Neural cell (in vitro differentiated cells): ENCODE results near the gene ZNF85. TPM values are rescaled to one million over a fixed set of nuclear protein-coding genes. Genes with fewer than 3 reads are reported as not detected.
"Not testable (repeated sequence)": the region's sequence is repeated elsewhere in the genome, so short reads cannot be mapped to it uniquely, and the experiment has no call there.

Source experiments
- H2AFZ ChIP-seq: fragments of 200-600, 300-800 bp; sonication (generic), shearing (Covaris generic); 2 replicates; pipeline ENCODE4 v1.6.0; 2014; ENCODE audit warnings: low read depth, mild to moderate bottlenecking, antibody characterized with exemption, low read length, moderate library complexity
- H3F3A ChIP-seq: fragments of 200-600 bp; shearing (Covaris generic); 2 replicates; pipeline ENCODE4 v1.6.1; 2016; ENCODE audit warnings: mild to moderate bottlenecking, moderate library complexity, mixed read lengths, antibody characterized with exemption, low read length; ENCODE audit not compliant: insufficient read depth, poor library complexity, severe bottlenecking
- H3K27ac ChIP-seq: fragments of 200-600, 300-800 bp; sonication (generic), shearing (Covaris generic); 2 replicates; pipeline ENCODE4 v1.5.1; 2014; ENCODE audit warnings: mild to moderate bottlenecking, low read length, moderate library complexity
- H3K27me3 ChIP-seq: fragments of 300-800, 200-600 bp; sonication (generic), shearing (Covaris generic); 2 replicates; pipeline ENCODE4 v1.6.0; 2014; ENCODE audit warnings: mild to moderate bottlenecking, low read depth, low read length, moderate library complexity; ENCODE audit not compliant: insufficient read depth
- H3K36me3 ChIP-seq: fragments of 300-800, 200-600 bp; sonication (generic), shearing (Covaris generic); 2 replicates; pipeline ENCODE4 v1.5.1; 2014; ENCODE audit warnings: mild to moderate bottlenecking, antibody characterized with exemption, low read length, moderate library complexity; ENCODE audit not compliant: insufficient read depth
- H3K4me2 ChIP-seq: fragments of 300-800, 200-600 bp; sonication (generic), shearing (Covaris generic); 2 replicates; pipeline ENCODE4 v1.6.0; 2014; ENCODE audit warnings: mild to moderate bottlenecking, low read length
- H3K4me3 ChIP-seq: fragments of 300-800, 200-600 bp; sonication (generic), shearing (Covaris generic); 2 replicates; pipeline ENCODE4 v1.5.1; 2014; ENCODE audit warnings: mild to moderate bottlenecking, low read length, moderate library complexity
- H3K79me2 ChIP-seq: fragments of 200-600 bp; shearing (Covaris generic); replicated peaks from 2 replicates; pipeline ENCODE4 v1.6.0; 2014; ENCODE audit warnings: mild to moderate bottlenecking, low read length, moderate library complexity; ENCODE audit not compliant: insufficient read depth
- H3K9ac ChIP-seq: fragments of 300-800, 200-600 bp; sonication (generic), shearing (Covaris generic); 2 replicates; pipeline ENCODE4 v1.6.1; 2016; ENCODE audit warnings: mild to moderate bottlenecking, low read length, mixed read lengths
- H3K9me2 ChIP-seq: fragments of 200-600 bp; shearing (Covaris generic); 2 replicates; pipeline ENCODE4 v1.6.1; 2016; ENCODE audit warnings: mild to moderate bottlenecking, low read length, mixed read lengths; ENCODE audit not compliant: insufficient read depth
- H3K9me3 ChIP-seq: fragments of 200-600, 300-800 bp; sonication (generic), shearing (Covaris generic); 2 replicates; pipeline ENCODE4 v1.6.1; 2016; ENCODE audit warnings: mild to moderate bottlenecking, mixed run types, low read length, moderate library complexity, mixed read lengths
- H4K20me1 ChIP-seq: fragments of 200-600 bp; shearing (Covaris generic); 2 replicates; pipeline ENCODE4 v1.6.1; 2016; ENCODE audit warnings: mild to moderate bottlenecking, mixed run types; ENCODE audit not compliant: insufficient read depth
- CTCF ChIP-seq: fragments of 450-650 bp; IDR thresholded peaks from 2 replicates; pipeline ENCODE4 v1.5.1; 2014; ENCODE audit warnings: antibody characterized with exemption, mild to moderate bottlenecking, moderate library complexity; ENCODE audit not compliant: poor library complexity, severe bottlenecking
- EP300 ChIP-seq: fragments of 450-650 bp; conservative IDR thresholded peaks from 2 replicates; pipeline ENCODE4 v1.6.1; 2014; ENCODE audit warnings: antibody characterized with exemption, mild to moderate bottlenecking, moderate library complexity; ENCODE audit not compliant: poor library complexity, severe bottlenecking
- EZH2 ChIP-seq: fragments of 200-600, 300-800 bp; shearing (Covaris generic), sonication (generic); IDR thresholded peaks from 2 replicates; pipeline ENCODE4 v1.6.1; 2014; ENCODE audit warnings: antibody characterized with exemption, low read length, borderline replicate concordance, mild to moderate bottlenecking; ENCODE audit not compliant: insufficient read depth, poor library complexity, severe bottlenecking
- MXI1 ChIP-seq: fragments of 450-650 bp; conservative IDR thresholded peaks from 2 replicates; pipeline ENCODE4 v1.6.1; 2014; ENCODE audit warnings: antibody characterized with exemption, mild to moderate bottlenecking; ENCODE audit not compliant: poor library complexity, severe bottlenecking
- POLR2AphosphoS5 ChIP-seq: IDR thresholded peaks from 2 replicates; pipeline ENCODE4 v1.6.1; 2012
- RAD21 ChIP-seq: fragments of 450-650 bp; conservative IDR thresholded peaks from 2 replicates; pipeline ENCODE4 v1.6.1; 2014; ENCODE audit warnings: antibody characterized with exemption, mild to moderate bottlenecking, moderate library complexity
- REST ChIP-seq: IDR thresholded peaks from 2 replicates; pipeline ENCODE4 v1.6.1; 2012; ENCODE audit warnings: borderline replicate concordance
- SMC3 ChIP-seq: fragments of 450-650 bp; conservative IDR thresholded peaks from 2 replicates; pipeline ENCODE4 v1.6.1; 2014; ENCODE audit warnings: antibody characterized with exemption, mild to moderate bottlenecking, moderate library complexity; ENCODE audit not compliant: poor library complexity
- TAF1 ChIP-seq: IDR thresholded peaks from 2 replicates; pipeline ENCODE4 v1.6.1; 2012; ENCODE audit warnings: low read depth
- polyA plus RNA-seq: library from polyadenylated mRNA; depleted of rRNA; stranded (reverse); fragments of >200 nt; gene quantifications from 2 replicates; pipeline ENCODE4 v1.2.3, GENCODE V29; 2014

The ZNF85 gene
- polyA plus RNA-seq, 1 donor from 2014 or later: 18.8 TPM

- TF ChIP-seq RAD21 (no peak), POLR2AphosphoS5 (no peak), TAF1 (no peak), MXI1 (no peak), CTCF (no peak), REST (no peak), EZH2 (no peak), SMC3 (no peak), EP300 (no peak)
- Histone ChIP-seq H3K27ac (no peak overlapping the region), H3K9me3 (no peaks in the 10 kb centered on the region)
These were observed 46.4 kb downstream of the ZNF85 start for GRCh38 chr19:20969498-20969897.

GRCh38 chr19:20969898-20970297 lies 46.8 kb downstream of the ZNF85 start:
- TF ChIP-seq CTCF: no peak
- TF ChIP-seq TAF1: no peak
- TF ChIP-seq MXI1: no peak
- TF ChIP-seq REST: no peak
- TF ChIP-seq SMC3: no peak
- no peak for TF ChIP-seq RAD21
- Histone ChIP-seq H4K20me1 (no peaks in the 10 kb centered on the region), H3F3A (no peaks in the 10 kb centered on the region), H3K9me2 (no peaks in the 10 kb centered on the region), H3K27me3 (no peaks in the 10 kb centered on the region), H3K9me3 (no peaks in the 10 kb centered on the region), H3K27ac (no peak overlapping the region), H3K36me3 (no peaks in the 10 kb centered on the region), H3K4me3 (no peak overlapping the region), H2AFZ (no peak overlapping the region), H3K79me2 (no peaks in the 10 kb centered on the region), H3K4me2 (no peak overlapping the region), H3K9ac (no peak overlapping the region)

More at GRCh38 chr19:20969498-20969897, 46.4 kb downstream of the ZNF85 start:
- Histone ChIP-seq H4K20me1 (no peaks in the 10 kb centered on the region), H3K9me2 (no peaks in the 10 kb centered on the region), H3K36me3 (no peaks in the 10 kb centered on the region), H3K79me2 (no peaks in the 10 kb centered on the region), H3K27me3 (no peaks in the 10 kb centered on the region), H2AFZ (no peak overlapping the region), H3K4me3 (no peak overlapping the region), H3F3A (no peaks in the 10 kb centered on the region), H3K9ac (no peak overlapping the region), H3K4me2 (no peak overlapping the region)

GRCh38 chr19:20992788-20993187 lies 69.7 kb downstream of the ZNF85 start:
- H3K36me3 ChIP-seq, H3K27ac ChIP-seq, H3K9me3 ChIP-seq, H3F3A ChIP-seq, H3K79me2 ChIP-seq, H3K4me2 ChIP-seq, H3K9me2 ChIP-seq, H3K4me3 ChIP-seq, H4K20me1 ChIP-seq, H3K9ac ChIP-seq, H2AFZ ChIP-seq, H3K27me3 ChIP-seq: not testable (repeated sequence)
